HAP-1 (cell line): ENCODE results near the gene OR10R2.
"Not testable (repeated sequence)": the region's sequence is repeated elsewhere in the genome, so short reads cannot be mapped to it uniquely, and the experiment has no call there.

Source experiments
- DNase-seq, 2 experiments: peaks; one replicate each; pipeline ENCODE4 v3.0.0-alpha.2; 2016 to 2020; ENCODE audit warnings: low spot score in 2 of 2
- H3K27me3 ChIP-seq: fragments of 250-450 bp; sonication (Bioruptor Pico); 2 replicates; pipeline ENCODE4 v1.5.1; 2020; ENCODE audit warnings: low read depth, mild to moderate bottlenecking, moderate library complexity
- H3K36me3 ChIP-seq: fragments of 250-450 bp; sonication (Bioruptor Pico); replicated peaks from 2 replicates; pipeline ENCODE4 v1.5.1; 2020; ENCODE audit warnings: mild to moderate bottlenecking
- H3K4me1 ChIP-seq: fragments of 250-450 bp; sonication (Bioruptor Pico); 2 replicates; pipeline ENCODE4 v1.5.1; 2020; ENCODE audit warnings: mild to moderate bottlenecking
- H3K4me3 ChIP-seq: fragments of 250-450 bp; sonication (Bioruptor Pico); 2 replicates; pipeline ENCODE4 v1.5.1; 2020; ENCODE audit warnings: mild to moderate bottlenecking, moderate library complexity
- H3K9me3 ChIP-seq: fragments of 250-450 bp; sonication (Bioruptor Pico); 2 replicates; pipeline ENCODE4 v1.5.1; 2020; ENCODE audit warnings: mild to moderate bottlenecking, moderate library complexity
- in situ Hi-C: fragments of 300-500 bp; cut with MboI; formaldehyde crosslinking; loops from 3 replicates; pipeline ENCODE4 v1.14.3; 2020; ENCODE audit warnings: low sequenced_read_pairs, inconsistent platforms, mixed read lengths

OR10R2 gene, protein sequence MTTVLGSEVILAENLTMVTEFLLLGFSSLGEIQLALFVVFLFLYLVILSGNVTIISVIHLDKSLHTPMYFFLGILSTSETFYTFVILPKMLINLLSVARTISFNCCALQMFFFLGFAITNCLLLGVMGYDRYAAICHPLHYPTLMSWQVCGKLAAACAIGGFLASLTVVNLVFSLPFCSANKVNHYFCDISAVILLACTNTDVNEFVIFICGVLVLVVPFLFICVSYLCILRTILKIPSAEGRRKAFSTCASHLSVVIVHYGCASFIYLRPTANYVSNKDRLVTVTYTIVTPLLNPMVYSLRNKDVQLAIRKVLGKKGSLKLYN

DNA sequence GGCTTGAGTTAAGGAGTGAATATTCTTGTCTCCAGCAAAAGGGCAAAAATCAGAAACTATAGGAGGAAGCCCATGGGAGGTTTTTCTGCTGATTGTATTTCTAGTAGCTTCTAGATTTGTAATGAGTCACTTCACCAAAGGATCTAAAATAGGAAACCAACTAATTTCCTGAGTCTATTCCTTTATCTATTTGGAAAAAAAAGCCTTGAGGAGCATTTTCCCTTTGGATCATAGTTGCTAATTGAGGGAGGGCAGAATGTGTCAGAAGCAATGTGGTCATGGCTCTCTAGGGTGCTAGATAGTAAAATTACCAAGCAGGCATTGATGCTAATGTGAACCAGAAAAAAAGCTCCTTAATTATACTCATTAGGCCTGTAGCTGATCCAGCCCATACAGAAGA is at the start of gene OR10R2:
Gene OR10R2 (plus strand): TSS at position 301 of the 400 bp plus-strand sequence. CDS start 106 bp downstream, outside the sequence.
- in situ Hi-C loops = no loop called here
- Histone ChIP-seq H3K27me3 (peaks cover 3% of the 10 kb centered on the region; the same call in 1 of the 2 replicates), H3K4me1 (no peaks in the 10 kb centered on the region), H3K4me3 (no peak within 1 kb of the TSS), H3K9me3 (no peaks in the 10 kb centered on the region), H3K36me3 (no peaks in the 10 kb centered on the region)
- DNase-seq = no peak

DNA sequence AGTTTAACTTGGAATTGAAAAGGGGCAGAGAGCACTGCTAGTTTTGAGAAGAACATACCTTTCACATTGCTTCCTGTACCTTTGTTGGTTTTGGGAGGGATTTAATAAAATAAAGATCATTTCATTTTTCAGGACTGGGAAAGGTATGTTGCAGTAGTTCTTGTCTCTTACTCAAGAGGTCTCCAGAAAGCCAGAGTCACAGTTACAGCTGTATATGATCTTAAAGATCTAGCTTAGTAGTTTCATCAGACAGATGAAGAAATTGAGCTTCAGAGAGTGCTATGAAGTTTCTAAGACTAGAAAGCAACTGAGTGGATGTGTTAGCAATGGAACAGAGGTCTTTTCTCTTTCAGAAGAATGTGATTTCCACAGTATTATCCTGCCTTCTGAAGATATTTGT is 47.0 kb upstream of the OR10R2 start:
- Histone ChIP-seq H3K36me3 (no peaks in the 10 kb centered on the region), H3K4me1 (no peaks in the 10 kb centered on the region), H3K4me3 (no peak overlapping the region), H3K27me3 (no peaks in the 10 kb centered on the region), H3K9me3 (no peaks in the 10 kb centered on the region)
- in situ Hi-C loops = no loop called here
- DNase-seq = no peak

DNA sequence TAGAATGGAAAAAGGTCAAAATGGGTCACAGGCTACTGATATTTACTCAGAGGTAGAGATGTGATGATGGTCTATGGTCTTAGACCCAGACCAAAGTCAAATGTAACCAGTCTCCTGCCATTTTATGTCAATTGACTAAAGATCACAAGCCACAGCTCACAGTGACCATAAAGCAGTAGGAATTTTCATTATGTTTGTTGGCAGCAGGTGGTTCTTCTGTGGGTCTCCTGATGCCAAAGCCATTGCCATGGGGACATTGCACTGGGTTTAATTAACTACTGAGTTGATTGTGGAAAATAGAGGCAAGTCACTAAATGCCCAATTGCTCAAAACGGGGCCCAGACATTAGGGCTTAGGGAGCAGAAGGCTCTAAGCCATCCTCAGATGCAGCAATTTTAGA is 45.9 kb upstream of the OR10R2 start, which contains the start of gene OR10K2:
Gene OR10K2 (minus strand): TSS at position 101 of the 400 bp plus-strand sequence. CDS start 5,371 bp downstream, outside the sequence.
- H3K9me3 ChIP-seq = no peaks in the 10 kb centered on the region
- no peak for DNase-seq
- no peak within 1 kb of the TSS for H3K4me3 ChIP-seq
- no peaks in the 10 kb centered on the region for H3K4me1 ChIP-seq
- H3K36me3 ChIP-seq = no peaks in the 10 kb centered on the region
- in situ Hi-C loops = no loop called here
- no peaks in the 10 kb centered on the region for H3K27me3 ChIP-seq

DNA sequence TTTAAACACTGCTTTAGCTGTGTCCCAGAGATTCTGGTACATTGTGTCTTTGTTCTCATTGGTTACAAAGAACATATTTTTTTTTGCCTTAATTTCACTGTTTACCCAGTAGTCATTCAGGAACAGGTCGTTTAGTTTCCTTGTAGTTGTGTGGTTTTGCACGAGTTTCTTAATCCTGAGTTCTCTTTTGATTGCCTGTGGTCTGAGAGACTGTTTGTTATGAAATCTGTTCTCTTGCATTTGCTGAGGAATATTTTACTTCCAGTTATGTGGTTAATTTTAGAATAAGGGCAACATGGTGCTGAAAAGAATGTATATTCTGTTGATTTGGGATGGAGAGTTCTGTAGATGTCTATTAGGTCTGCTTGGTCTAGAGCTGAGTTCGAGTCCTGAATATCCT is 41.9 kb upstream of the OR10R2 start:
- DNase-seq, H3K4me3 ChIP-seq, in situ Hi-C loops, H3K9me3 ChIP-seq, H3K4me1 ChIP-seq, H3K36me3 ChIP-seq, H3K27me3 ChIP-seq: not testable (repeated sequence)

- Histone ChIP-seq H3K36me3 (no peaks in the 10 kb centered on the region), H3K27me3 (no peaks in the 10 kb centered on the region; the same call in 1 of the 2 replicates), H3K4me3 (no peak overlapping the region), H3K4me1 (no peaks in the 10 kb centered on the region), H3K9me3 (no peaks in the 10 kb centered on the region)
- in situ Hi-C loops = no loop called here
- no peak for DNase-seq
Observed at GRCh38 chr1:158434741-158435140, 37.3 kb upstream of the OR10R2 start.

GRCh38 chr1:158445376-158445775 is 26.6 kb upstream of the OR10R2 start:
- no peak for DNase-seq
- no peaks in the 10 kb centered on the region for H3K9me3 ChIP-seq
- H3K27me3 ChIP-seq = no peaks in the 10 kb centered on the region
- no peaks in the 10 kb centered on the region for H3K36me3 ChIP-seq
- in situ Hi-C loops = no loop called here
- no peak overlapping the region for H3K4me3 ChIP-seq
- H3K4me1 ChIP-seq = no peaks in the 10 kb centered on the region

GRCh38 chr1:158454537-158454936 is 17.5 kb upstream of the OR10R2 start:
- Histone ChIP-seq H3K27me3 (no peaks in the 10 kb centered on the region), H3K36me3 (no peaks in the 10 kb centered on the region), H3K4me3 (no peak overlapping the region), H3K9me3 (no peaks in the 10 kb centered on the region), H3K4me1 (no peaks in the 10 kb centered on the region)
- in situ Hi-C loops = no loop called here
- no peak for DNase-seq

DNA sequence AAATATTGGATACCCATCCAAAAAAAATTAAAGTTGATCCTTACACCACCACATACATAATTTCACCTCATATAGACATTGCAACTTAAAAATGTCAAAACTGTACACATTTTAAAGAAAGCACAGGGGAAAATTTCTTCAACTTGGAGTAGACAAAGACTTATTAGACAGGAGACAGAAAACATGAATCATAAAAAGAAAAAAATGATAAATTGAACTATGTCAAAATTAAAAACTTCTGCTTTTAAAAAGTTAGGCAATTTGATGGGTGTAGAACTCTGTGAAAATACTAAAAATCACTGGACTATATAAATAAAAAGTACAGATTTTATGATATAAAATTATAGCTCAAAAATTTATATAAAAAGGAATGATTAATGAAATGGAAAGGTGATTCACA is 14.8 kb upstream of the OR10R2 start:
- Histone ChIP-seq H3K9me3 (no peaks in the 10 kb centered on the region), H3K4me3 (no peak overlapping the region), H3K36me3 (no peaks in the 10 kb centered on the region), H3K4me1 (no peaks in the 10 kb centered on the region), H3K27me3 (no peaks in the 10 kb centered on the region)
- in situ Hi-C loops = no loop called here
- no peak for DNase-seq

- in situ Hi-C loops = no loop called here
- no peak for DNase-seq
- H3K4me1 ChIP-seq = no peaks in the 10 kb centered on the region
Observed at GRCh38 chr1:158458263-158458662, 13.8 kb upstream of the OR10R2 start.

DNA sequence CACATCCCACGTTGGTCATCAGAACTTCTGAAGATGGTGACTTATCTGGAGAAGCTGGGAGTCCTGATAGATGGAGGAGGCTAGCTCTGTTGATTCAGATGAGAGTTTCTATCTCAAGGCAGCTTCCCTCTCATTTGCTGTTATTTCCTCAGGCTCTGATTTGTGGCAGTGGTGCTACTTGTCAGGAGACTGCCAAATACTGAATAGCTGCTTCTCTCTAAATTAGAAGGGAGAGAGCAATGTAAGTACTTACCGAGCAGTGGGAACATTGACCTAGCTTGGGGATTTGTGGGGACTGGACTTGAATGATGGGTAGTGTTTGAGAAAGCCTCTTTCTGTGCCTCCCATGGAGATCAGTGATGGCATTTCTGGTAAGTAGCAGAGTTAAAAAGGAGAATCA is 10.5 kb upstream of the OR10R2 start, which contains the start of gene OR10K1:
Gene OR10K1 (plus strand): TSS at position 301 of the 400 bp plus-strand sequence. CDS start 3,728 bp downstream, outside the sequence.
- DNase-seq = no peak
- H3K9me3 ChIP-seq = no peaks in the 10 kb centered on the region
- H3K36me3 ChIP-seq = no peaks in the 10 kb centered on the region
- no peak within 1 kb of the TSS for H3K4me3 ChIP-seq
- H3K27me3 ChIP-seq = no peaks in the 10 kb centered on the region
- H3K4me1 ChIP-seq = no peaks in the 10 kb centered on the region
- in situ Hi-C loops = no loop called here

More at GRCh38 chr1:158458263-158458662, 13.8 kb upstream of the OR10R2 start:
- Histone ChIP-seq H3K9me3 (no peaks in the 10 kb centered on the region), H3K4me3 (no peak overlapping the region), H3K27me3 (no peaks in the 10 kb centered on the region), H3K36me3 (no peaks in the 10 kb centered on the region)

DNA sequence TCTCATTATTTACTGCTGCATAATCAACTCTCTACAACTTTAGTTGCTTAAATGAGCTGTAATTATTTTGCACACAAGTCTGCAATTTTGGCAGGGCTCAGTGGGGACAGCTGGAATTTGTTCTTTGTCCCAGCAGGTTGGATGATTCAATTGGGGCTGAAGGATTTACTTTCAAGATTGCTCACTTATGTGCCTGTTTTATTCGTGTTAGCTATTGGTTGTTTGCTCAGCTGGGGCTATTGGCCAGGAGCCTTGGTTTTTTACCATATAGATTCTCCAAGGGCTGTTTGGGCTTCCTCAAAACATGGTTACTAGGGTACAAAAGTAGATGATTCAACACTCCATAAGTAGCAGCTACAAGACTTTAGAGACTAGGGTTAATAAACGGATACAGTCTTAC is 13.4 kb downstream of the OR10R2 start:
- Histone ChIP-seq H3K9me3 (no peaks in the 10 kb centered on the region), H3K36me3 (no peaks in the 10 kb centered on the region), H3K4me1 (no peaks in the 10 kb centered on the region), H3K4me3 (no peak overlapping the region), H3K27me3 (no peaks in the 10 kb centered on the region; the same call in 1 of the 2 replicates)
- no peak for DNase-seq
- in situ Hi-C loops = no loop called here

- H3K4me3 ChIP-seq = no peak overlapping the region
- no peaks in the 10 kb centered on the region for H3K9me3 ChIP-seq
- H3K36me3 ChIP-seq = no peaks in the 10 kb centered on the region
- in situ Hi-C loops = no loop called here
- no peaks in the 10 kb centered on the region for H3K27me3 ChIP-seq
- no peaks in the 10 kb centered on the region for H3K4me1 ChIP-seq
- no peak for DNase-seq
Observed at GRCh38 chr1:158491316-158491715, 19.3 kb downstream of the OR10R2 start.

DNA sequence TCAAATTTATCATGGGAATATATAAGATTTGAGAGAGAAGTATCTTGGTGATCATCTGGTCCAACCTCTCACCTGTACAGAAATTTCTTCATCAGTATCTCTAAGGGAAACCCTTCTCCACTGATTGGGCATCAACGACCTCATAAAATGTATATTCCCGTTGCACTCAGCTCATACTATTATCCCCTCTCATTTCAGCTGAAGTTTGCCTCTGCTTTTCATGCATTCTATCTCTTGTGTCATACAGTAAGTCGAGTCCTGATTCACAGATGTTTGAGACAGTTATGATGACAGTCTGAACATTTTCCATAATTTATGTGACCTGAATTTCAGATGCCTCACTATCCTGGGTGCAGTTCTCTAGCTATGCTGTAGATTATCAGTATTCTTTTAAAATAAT is 21.0 kb downstream of the OR10R2 start:
- Histone ChIP-seq H3K9me3 (no peaks in the 10 kb centered on the region), H3K4me3 (no peak overlapping the region), H3K27me3 (no peaks in the 10 kb centered on the region), H3K36me3 (no peaks in the 10 kb centered on the region), H3K4me1 (no peaks in the 10 kb centered on the region)
- no peak for DNase-seq
- in situ Hi-C loops = no loop called here

DNA sequence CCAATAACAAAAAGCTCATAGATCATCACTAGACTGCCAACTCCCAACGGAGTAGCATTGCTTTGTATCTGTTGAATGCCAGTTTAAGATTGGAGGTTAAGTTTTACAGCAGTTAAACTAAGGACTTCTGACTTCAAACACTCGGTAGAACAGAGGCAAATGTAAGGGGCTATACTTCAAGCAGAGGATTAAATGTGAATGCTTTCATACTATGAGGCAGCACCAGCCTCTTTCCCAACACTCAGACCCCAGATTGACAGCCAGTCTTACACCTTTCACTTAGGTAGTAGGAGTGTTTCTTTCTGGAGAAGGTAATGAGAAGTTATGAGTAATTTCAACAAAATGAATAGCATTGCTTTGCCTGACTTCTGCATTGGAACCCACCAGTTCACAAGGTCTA is 22.8 kb downstream of the OR10R2 start:
- no peak for DNase-seq
- Histone ChIP-seq H3K4me1 (no peaks in the 10 kb centered on the region), H3K4me3 (no peak overlapping the region), H3K36me3 (no peaks in the 10 kb centered on the region), H3K9me3 (no peaks in the 10 kb centered on the region), H3K27me3 (no peaks in the 10 kb centered on the region)
- in situ Hi-C loops = no loop called here
